GM19035 (cell line): ENCODE measurements around the gene CDH23.

ENCODE experiments used
- ATAC-seq: cut with Tn5 transposase; IDR thresholded peaks from one replicate; pipeline ENCODE4 v1.9.1; 2021; ENCODE audit not compliant: unreplicated experiment

CDH23 gene

GRCh38 chr10:71554671-71555070, 158.0 kb downstream of the CDH23 start:
- no peak for ATAC-seq

- no peak for ATAC-seq
These were observed 158.5 kb downstream of the CDH23 start for GRCh38 chr10:71555087-71555723.

DNA sequence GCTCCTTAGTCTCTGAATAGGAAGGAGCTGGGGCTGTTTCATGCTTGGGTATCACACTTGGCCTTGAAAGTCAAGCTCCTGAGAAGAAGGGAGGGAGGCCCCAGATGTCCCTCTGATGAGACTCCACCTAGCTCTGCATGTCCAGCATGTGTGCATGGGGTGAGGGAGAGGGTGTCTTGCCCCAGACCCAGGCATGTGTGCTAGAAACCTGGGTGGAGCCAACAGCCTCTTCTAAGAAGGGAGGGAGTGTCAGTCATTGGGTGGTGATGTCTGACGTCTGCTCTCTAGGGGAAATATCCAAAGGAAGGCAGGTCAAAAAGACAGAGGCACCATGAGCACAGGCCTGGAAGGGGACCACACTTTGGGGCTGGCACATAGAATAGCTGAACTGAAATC, 159.0 kb downstream of the CDH23 start:
- no peak for ATAC-seq

- no peak for ATAC-seq
These were observed 162.3 kb downstream of the CDH23 start for GRCh38 chr10:71558991-71559390.

DNA sequence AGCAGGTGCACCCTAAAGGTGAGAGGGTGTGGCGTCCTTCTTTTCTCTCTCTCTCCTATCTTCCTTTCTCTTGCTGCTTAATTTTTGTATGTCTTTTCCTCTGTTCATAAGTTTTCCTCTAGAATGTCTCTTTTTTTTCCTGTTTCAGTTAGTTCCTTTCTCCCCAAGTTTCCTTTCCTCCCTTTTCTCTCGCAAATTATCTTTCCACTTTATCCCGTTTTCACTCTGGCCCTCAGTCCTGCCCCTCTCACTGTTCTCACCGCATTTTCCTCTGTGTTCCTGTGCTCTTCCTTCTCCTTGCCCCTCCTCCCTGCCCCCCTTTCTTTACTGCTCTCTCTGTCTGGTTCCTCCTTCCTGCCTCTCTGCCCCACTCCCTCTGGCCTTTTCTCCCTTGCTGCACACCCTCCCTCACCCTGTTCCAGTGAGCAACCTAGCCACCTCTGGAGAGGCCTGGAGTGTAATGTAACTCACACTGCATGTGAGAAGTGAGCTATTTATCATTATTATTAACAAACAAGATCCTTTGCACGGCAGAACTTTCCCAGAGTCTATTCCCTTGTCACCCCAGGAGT, 164.4 kb downstream of the CDH23 start:
- ATAC-seq, result no peak

- ATAC-seq, result no peak
These were observed 165.5 kb downstream of the CDH23 start for GRCh38 chr10:71562181-71562580.

DNA sequence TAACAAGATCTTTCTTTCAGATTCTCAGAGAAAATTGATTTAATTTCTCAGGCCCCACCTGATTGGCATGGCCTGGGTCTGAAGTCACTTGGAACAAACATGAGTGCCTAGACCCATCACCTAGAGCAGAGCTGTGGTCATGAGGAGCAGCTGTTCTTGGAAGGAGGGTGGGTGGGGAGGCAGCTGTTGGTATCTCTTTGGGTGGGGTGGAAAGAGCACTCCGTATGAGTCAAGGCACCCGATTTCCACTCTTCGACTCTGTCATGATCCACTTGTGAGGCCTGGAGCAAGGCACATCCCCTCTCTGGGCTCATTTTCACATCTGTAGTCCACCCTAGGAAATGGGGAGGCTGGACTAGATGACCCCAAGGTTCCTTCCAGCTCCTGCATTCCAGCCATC, 166.2 kb downstream of the CDH23 start:
- ATAC-seq, result no peak

- no peak for ATAC-seq
These were observed 167.6 kb downstream of the CDH23 start for GRCh38 chr10:71564194-71564820.

GRCh38 chr10:71565284-71566000, 168.7 kb downstream of the CDH23 start:
- ATAC-seq, result no peak

GRCh38 chr10:71567006-71567405, 170.3 kb downstream of the CDH23 start:
- no peak for ATAC-seq

DNA sequence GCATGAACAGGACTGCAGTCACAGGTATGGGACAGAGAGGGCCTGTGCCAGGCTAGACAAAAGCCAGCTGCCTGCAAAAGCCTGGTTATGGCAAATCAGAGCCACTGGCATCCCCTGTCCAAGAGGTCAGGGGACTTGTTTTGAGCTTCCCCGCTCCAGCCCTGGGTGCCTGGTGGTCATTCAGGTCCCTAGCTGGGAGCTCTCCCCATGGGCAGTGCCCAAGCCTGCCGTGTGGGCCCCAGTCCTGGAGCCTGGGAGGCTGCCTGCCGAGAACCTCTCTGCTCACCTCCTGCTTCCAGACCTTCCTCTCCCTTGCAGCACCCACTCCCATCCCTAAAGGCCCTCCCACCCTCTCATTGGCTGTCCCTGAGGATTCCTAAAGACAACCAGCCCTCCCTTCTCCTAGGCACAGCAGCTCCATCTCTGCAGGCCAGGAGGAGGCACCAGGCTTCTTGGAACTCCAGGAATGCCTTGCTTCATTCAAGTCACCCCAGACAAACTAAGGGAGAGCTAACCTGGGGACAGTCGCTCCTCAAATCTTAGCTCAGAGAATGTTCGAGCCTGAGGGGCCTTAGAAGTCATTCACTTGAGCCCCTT, 172.3 kb downstream of the CDH23 start:
- no peak for ATAC-seq

DNA sequence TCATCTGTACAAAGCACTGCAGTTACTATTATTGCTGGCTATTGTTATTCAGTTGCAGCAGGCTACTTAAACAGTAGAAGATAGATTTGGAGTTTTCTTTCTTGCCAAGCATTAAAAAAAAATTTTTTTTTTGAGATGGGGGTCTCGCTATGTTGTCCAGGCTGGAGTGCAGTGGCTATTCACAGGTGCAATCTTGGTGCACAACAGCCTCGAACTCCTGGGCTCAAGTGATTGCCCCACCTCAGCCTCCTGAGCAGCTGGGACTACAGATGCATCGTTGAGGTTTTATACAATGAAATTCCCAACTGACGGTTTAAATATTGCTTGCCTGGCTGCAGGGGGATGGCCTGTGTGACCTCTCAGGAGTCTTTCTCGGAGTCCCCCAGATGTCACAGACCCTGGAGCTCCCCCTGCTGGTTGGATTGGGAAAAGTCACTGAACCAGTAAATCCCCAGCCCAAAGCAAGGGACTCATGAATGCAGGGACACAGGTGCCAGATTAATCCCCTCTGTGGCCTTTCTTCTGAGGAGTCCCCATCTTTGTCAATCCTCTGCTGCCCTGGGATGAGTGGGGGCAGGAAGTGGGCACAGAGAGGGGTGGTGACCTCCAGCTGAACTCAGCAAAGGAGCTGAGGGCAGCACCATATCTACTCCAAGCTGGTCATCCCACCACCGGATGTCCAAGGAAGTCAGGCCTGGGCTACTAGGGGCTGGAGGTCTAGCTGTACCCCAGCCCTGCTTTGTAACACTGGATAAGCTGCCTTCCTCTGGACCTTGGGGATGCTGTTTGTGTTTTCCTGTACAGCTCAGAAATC, 173.3 kb downstream of the CDH23 start:
- no peak for ATAC-seq

DNA sequence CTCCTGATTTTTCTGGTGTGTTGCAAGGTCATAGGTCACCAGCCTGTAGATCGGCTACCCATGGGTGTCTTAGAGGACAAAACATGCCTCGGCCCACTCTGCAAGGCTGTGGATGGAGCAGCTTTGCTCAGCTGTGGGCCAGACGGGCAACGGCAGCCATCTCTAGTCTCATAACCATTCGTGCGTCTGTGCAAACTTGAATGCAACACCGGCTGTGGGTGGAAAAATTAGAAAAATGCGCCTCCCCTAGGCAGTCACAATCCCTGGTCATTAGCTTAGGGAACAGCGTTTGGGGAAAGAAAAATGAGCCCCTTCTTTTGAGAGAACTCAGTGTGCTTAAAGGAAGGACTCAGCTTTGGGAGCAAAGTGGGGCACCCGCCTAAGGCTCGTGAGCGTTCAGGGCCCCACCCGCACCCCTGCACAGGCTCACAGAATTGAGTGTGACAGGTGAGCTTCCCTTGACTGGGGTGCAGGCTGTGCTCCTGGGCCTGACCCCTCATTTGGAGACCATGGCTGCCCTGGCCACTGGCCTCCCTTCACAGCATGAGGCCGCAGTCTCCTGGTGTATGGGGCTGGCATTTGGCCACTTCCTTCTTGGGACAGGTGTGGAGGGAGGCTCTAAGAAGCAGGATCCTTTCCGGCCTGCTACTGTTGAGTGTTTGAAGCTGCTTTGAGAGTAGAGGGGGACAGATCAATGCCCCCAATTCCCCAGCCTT, 174.9 kb downstream of the CDH23 start:
- no peak for ATAC-seq

DNA sequence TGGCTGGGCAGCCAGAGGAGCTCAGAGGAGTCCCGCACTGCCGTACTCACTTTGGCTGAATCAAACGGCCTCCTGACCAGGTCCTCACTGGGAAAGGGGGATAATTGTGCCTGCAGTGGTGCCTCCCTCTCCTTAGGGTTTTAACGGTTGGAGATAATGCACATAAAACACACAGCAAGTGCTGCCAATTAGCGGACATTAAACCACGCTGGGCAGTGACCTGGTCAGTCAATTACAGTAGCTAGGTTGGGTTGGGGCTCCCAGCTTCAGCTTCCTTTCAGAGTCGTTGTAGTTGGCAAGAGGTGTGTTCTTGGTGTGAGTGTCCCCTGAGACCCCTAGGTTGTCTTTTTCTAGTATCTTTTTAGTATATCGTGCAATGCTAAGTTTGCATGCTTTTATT, 176.2 kb downstream of the CDH23 start:
- no peak for ATAC-seq

- ATAC-seq, result no peak
These were observed 177.1 kb downstream of the CDH23 start for GRCh38 chr10:71573562-71574518.

DNA sequence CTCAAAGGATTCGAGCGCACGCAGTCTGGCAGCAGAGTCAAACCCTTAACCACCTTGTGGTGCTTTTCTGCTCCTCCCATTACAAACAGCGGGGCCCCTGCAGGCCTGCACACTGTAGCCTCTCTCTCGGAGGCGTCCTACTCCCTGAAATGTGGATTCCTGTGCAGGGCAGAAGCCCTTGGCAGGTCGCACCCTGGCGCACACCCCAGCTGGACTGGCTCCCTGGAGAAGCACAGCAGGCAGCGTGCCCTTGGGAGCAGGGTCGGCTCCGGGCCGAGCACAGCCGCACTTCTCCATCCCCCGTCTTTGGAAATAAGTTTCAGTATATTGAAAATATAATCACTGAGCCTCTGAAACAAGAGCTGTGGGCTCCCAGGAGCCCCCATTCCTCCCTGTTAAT, 178.7 kb downstream of the CDH23 start:
- no peak for ATAC-seq

DNA sequence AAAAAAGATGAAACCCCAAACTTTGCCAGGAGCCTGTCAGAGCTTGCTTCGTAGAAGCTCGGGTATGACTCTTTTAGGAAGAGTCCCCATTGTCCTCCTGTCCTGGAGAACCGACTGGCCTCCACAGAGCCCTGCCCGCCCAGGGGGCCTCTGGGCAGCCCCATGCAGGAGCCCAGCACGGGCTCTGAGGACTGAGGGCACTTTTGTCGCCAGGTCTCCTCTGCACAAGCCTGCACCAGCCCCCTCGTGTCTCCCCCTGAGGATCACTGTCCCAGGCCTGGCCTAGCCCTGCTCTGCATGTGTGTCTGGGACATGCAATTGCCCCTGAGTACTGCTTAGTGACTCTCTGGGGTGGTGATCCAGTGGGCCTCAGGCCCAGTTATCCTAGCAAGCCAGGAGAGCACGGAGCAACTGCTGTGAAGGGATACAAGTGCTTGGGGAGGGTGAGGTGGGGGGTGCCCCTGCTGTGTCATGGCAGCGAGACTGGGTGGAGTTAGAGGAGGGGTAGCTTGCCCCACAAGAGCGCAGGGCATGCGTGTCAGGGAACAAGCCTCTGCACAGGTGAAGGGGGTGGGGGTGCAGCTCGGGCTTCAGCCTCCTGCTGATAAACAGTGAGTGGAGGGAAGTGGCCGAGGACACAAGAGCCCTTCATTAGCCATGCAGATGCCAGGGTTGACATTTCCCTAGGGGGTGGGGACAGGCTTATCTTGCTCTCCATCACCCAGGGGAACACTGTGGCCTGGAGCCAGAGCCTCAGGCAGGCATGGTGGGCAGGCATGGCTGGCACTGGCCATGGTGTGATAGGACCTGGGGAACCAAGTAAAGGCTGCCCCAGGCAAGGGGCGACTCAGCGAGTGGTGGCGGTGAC, 179.4 kb downstream of the CDH23 start:
- no peak for ATAC-seq

GRCh38 chr10:71576842-71577241, 180.1 kb downstream of the CDH23 start:
- ATAC-seq, result no peak
